A549 (cell line): ENCODE data around the gene RCAN2.

Source experiments
- ESRRA ChIP-seq: fragments of 150-350 bp; IDR thresholded peaks from 2 replicates; pipeline ENCODE4 v1.6.1; 2014; ENCODE audit warnings: mild to moderate bottlenecking, low read length, borderline replicate concordance
- POLR2A ChIP-seq: IDR thresholded peaks from 2 replicates; pipeline ENCODE4 v1.6.1; 2012; ENCODE audit warnings: mild to moderate bottlenecking, low read length
- RCOR1 ChIP-seq: fragments of 150-350 bp; IDR thresholded peaks from 2 replicates; pipeline ENCODE4 v1.6.1; 2014; ENCODE audit warnings: antibody characterized with exemption, low read length, low read depth
- SMC3 ChIP-seq: fragments of >200 bp; sonication (Bioruptor Twin); formaldehyde crosslinking; IDR thresholded peaks from 3 replicates; pipeline ENCODE4 v1.6.1; 2018; ENCODE audit warnings: inconsistent platforms
- TFCP2L1 ChIP-seq: fragments of 250-450 bp; sonication (Bioruptor Pico); IDR thresholded peaks from 2 replicates; pipeline ENCODE4 v1.5.0; 2021; ENCODE audit warnings: mild to moderate bottlenecking
- TF ChIP-seq, protein P1 (sequence below): fragments of >200 bp; sonication (Bioruptor Twin); formaldehyde crosslinking; IDR thresholded peaks from 3 replicates; pipeline ENCODE4 v1.5.1; 2016
- TF ChIP-seq, protein P2 (sequence below): IDR thresholded peaks from 2 replicates; pipeline ENCODE4 v1.6.1; 2012

DNA sequence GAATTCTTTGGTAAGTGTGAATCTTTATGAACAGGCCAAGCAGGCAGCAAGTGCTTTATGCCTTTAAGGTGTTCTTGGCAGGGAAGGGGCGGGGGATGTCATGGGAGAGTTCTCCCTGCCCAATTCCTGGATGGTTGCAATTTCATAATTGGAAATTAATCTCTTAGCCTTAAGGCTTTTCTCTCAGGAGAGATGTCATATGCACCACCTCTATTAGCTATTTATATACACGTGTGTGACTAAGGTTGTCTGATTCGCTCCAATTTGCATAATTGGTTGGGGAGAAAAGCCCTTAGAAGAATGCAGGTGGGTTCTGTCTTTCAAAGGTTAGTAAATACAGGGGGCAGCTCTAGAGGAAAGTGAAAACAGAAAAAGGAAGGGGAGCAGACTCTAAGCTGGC is 315.3 kb downstream of the RCAN2 start:
- no peak for TF ChIP-seq TFCP2L1 (CRISPR knock-in tag)
- TF ChIP-seq, protein P1, sequence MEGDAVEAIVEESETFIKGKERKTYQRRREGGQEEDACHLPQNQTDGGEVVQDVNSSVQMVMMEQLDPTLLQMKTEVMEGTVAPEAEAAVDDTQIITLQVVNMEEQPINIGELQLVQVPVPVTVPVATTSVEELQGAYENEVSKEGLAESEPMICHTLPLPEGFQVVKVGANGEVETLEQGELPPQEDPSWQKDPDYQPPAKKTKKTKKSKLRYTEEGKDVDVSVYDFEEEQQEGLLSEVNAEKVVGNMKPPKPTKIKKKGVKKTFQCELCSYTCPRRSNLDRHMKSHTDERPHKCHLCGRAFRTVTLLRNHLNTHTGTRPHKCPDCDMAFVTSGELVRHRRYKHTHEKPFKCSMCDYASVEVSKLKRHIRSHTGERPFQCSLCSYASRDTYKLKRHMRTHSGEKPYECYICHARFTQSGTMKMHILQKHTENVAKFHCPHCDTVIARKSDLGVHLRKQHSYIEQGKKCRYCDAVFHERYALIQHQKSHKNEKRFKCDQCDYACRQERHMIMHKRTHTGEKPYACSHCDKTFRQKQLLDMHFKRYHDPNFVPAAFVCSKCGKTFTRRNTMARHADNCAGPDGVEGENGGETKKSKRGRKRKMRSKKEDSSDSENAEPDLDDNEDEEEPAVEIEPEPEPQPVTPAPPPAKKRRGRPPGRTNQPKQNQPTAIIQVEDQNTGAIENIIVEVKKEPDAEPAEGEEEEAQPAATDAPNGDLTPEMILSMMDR = no peak
- TF ChIP-seq SMC3 = no peak
- TF ChIP-seq RCOR1 = no peak
- TF ChIP-seq, protein P2, sequence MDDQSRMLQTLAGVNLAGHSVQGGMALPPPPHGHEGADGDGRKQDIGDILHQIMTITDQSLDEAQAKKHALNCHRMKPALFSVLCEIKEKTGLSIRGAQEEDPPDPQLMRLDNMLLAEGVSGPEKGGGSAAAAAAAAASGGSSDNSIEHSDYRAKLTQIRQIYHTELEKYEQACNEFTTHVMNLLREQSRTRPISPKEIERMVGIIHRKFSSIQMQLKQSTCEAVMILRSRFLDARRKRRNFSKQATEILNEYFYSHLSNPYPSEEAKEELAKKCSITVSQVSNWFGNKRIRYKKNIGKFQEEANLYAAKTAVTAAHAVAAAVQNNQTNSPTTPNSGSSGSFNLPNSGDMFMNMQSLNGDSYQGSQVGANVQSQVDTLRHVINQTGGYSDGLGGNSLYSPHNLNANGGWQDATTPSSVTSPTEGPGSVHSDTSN = no peak
- TF ChIP-seq ESRRA = no peak
- TF ChIP-seq POLR2A = no peak
